Heart right ventricle (tissue), 16 donors: ENCODE results near the gene F11. TPM values are rescaled to one million over a fixed set of nuclear protein-coding genes. Genes with fewer than 3 reads are reported as not detected.

Experiments
- ATAC-seq, 8 donors: fragments of 200-7000 bp; cut with Tn5 transposase; one replicate each; pipeline ENCODE4 v1.9.1; 2020; ENCODE audit warnings: mild to moderate bottlenecking in 8 of 8, moderate library complexity in 8 of 8, moderate number of reproducible peaks in 1 of 8
- DNase-seq, 2 donors: peaks; one replicate each; pipeline ENCODE4 v3.0.0-alpha.2; 2020
- H3K27ac ChIP-seq, 10 donors: fragments of 200-600 bp; sonication (generic) in 2 of 10; one replicate each; pipeline versions ENCODE4 v1.5.0 to v1.8.0; 2020 to 2022; ENCODE audit warnings: mild to moderate bottlenecking in 3 of 10
- H3K27me3 ChIP-seq, 7 donors: fragments of 200-600 bp; one replicate each; pipeline ENCODE4 v1.8.0; 2021 to 2022; ENCODE audit warnings: mild to moderate bottlenecking in 2 of 7
- H3K36me3 ChIP-seq, 9 donors: fragments of 200-600 bp; sonication (generic) in 1 of 9; one replicate each; pipeline versions ENCODE4 v1.5.0 to v1.8.0; 2020 to 2022; ENCODE audit warnings: mild to moderate bottlenecking in 2 of 9
- H3K4me1 ChIP-seq, 9 donors: fragments of 200-600 bp; sonication (generic) in 1 of 9; one replicate each; pipeline versions ENCODE4 v1.5.0 to v1.8.0; 2020 to 2022; ENCODE audit warnings: mild to moderate bottlenecking in 4 of 9
- H3K4me3 ChIP-seq, 10 donors: fragments of 200-600 bp; sonication (generic) in 2 of 10; one replicate each; pipeline versions ENCODE4 v1.5.0 to v1.8.0; 2020 to 2022; ENCODE audit warnings: mild to moderate bottlenecking in 7 of 10, moderate library complexity in 2 of 10
- H3K9me3 ChIP-seq, 11 donors: fragments of 200-600 bp in 10 of 11; sonication (generic) in 2 of 11; one replicate each; pipeline versions ENCODE4 v1.5.0 to v1.8.0; 2013 to 2022; ENCODE audit warnings: mild to moderate bottlenecking in 2 of 11, control low read depth in 1 of 11, moderate library complexity in 1 of 11
- WGBS, 2 donors: extraction: QIAGEN DNeasy Blood & Tissue Kit; methylation state at CpG; one replicate each; pipeline ENCODE4 v1.1.7; 2013; ENCODE audit warnings: inconsistent platforms in 1 of 2; 5-methylcytosine and 5-hydroxymethylcytosine counted together
- intact Hi-C, 10 donors: fragments of 100-400 bp; cut with DNase I; formaldehyde crosslinking; loops; one replicate each; pipeline versions ENCODE4 v1.11.1 to v1.14.2; 2022
- polyA plus RNA-seq, 2 donors: library from polyadenylated mRNA; stranded (reverse); fragments of 200-250 nt; gene quantifications; one replicate each; pipeline ENCODE4 v1.2.3, GENCODE V29; 2013
- total RNA-seq, 10 donors: library from RNA; stranded (reverse); fragmentation: NEBNext Ultra II Directional in 3 of 10; extraction: Animal tissue kit (Norgen Biotek cat#: 25700) in 3 of 10; gene quantifications; one replicate each; pipeline versions ENCODE4 v1.2.1 to v1.2.4, GENCODE V29; 2021 to 2023
- TF ChIP-seq, protein P1 (sequence below), 9 donors: fragments of 200-600 bp; sonication (generic) in 2 of 9; IDR thresholded peaks; one replicate each; pipeline versions ENCODE4 v1.5.0 to v1.8.0; 2021 to 2022; ENCODE audit warnings: antibody characterized with exemption in 9 of 9, mild to moderate bottlenecking in 5 of 9, moderate library complexity in 1 of 9
- donor health status: Arrhythmogenic right ventricular cardiomyopathy.
- donor health status: ischemic (EF 13 %, LVEDD 7.1; RV severe dilation, severe dysfunction).
- donor health status: healthy with polysubstance abuse.
- donor health status: DM: no; HTN: yes; CAD: no.
- donor health status: DM: no; HTN: no; CAD: no.
- donor health status: ischemic (EF 25% LVEDD 6.9; RV normal size, moderate dysfunction).
- donor health status: ischemic (EF 25% LVEDD 5.7; RV mildly dilated, moderate dysfunction).
- donor health status: healthy.
- donor health status: DM: yes; HTN: yes; CAD: no.
- donor health status: Ischemic cardiomyopathy.
- donor health status: ischemic (EF 35%, LVEDD 5.7; RV mildly dilated, moderate dysfunction).
- donor health status: nonischemic (EF 11% LVEDD 7.7; RV severe dilation, severe dysfunction).
- donor health status: DM: yes; HTN: yes; CAD: no.
- donor health status: PGD.
- donor health status: ischemic (EF 29% LVEDD 5.4; RV normal size, mild dysfunction).
- donor health status: nonischemic (EF 23%, LVEDD 6.1; RV moderate dilation, normal function).

The F11 gene
- total and polyA plus RNA-seq, 12 donors: 0.09 to 0.37 (median 0.16) TPM; not detected in 9

DNA sequence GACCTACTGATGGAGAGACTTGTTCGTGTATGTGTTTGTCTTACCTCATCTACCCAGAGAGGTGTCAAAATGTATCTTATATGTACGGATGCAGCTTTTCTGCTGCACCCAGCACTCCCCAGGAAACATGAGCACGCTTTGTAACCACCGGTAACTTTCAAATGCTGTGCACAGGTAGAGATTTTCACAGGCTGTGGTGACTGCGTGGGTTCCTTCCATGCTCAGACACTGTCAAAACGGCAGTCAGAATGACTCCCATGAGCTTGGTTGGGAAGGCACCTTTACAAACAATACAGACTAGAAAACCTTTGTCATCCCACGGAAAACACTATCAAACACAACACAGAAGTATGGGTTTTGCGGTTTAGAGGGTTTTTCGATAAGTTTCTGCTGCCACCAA, 28.2 kb downstream of the F11 start:
- intact Hi-C loops: no loop called here
- ATAC-seq (no peak), DNase-seq (no peak)
- no peak overlapping the region for H3K4me3 ChIP-seq
- H3K27ac ChIP-seq: no peak overlapping the region
- H3K27me3 ChIP-seq: peaks cover 6 to 56% (median 28%) of the 10 kb centered on the region in 7 donors
- H3K9me3 ChIP-seq: no peaks in the 10 kb centered on the region
- 85 to 87% methylated on average over 9 of the region's 9 CpGs for WGBS, 2 donors
- H3K36me3 ChIP-seq: no peaks in the 10 kb centered on the region
- peaks cover 0 to 10% (median 0%) of the 10 kb centered on the region in 9 donors for H3K4me1 ChIP-seq
- TF ChIP-seq, protein P1, sequence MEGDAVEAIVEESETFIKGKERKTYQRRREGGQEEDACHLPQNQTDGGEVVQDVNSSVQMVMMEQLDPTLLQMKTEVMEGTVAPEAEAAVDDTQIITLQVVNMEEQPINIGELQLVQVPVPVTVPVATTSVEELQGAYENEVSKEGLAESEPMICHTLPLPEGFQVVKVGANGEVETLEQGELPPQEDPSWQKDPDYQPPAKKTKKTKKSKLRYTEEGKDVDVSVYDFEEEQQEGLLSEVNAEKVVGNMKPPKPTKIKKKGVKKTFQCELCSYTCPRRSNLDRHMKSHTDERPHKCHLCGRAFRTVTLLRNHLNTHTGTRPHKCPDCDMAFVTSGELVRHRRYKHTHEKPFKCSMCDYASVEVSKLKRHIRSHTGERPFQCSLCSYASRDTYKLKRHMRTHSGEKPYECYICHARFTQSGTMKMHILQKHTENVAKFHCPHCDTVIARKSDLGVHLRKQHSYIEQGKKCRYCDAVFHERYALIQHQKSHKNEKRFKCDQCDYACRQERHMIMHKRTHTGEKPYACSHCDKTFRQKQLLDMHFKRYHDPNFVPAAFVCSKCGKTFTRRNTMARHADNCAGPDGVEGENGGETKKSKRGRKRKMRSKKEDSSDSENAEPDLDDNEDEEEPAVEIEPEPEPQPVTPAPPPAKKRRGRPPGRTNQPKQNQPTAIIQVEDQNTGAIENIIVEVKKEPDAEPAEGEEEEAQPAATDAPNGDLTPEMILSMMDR (IDR thresholded peaks at IDR 0.05): no peak

DNA sequence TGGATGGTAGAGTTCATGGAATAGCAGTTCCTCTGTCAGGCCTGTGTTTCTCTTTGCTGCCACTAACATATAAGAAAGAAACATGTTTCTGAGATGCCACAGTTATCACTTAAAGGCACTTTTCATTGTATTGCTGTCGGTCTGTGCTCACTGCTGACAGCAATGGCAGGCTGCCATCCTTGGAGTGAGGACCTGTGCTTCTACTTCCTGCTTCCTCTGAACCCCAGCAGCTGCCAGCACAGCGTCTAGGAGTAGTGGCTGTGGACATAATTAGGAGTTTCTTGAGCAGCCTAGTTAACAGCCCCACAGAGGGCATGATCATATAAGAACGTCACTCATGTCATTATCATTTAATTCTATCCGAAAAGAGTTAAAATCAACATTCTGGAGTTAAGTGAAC, 30.5 kb downstream of the F11 start:
- H3K4me1 ChIP-seq: peaks cover 0 to 10% (median 0%) of the 10 kb centered on the region in 9 donors
- ATAC-seq: no peak
- TF ChIP-seq, protein P1 (IDR thresholded peaks at IDR 0.05): no peak
- 33 to 38% methylated on average over 4 of the region's 4 CpGs for WGBS, 2 donors
- peaks cover 6 to 75% (median 44%) of the 10 kb centered on the region in 7 donors for H3K27me3 ChIP-seq
- intact Hi-C loops: loop anchor here in 8 of 10 donors (2.0 to 5.0 kb wide), 4 partner anchors 176 to 292 kb away; no protein-coding TSS in a partner anchor
- no peak overlapping the region for H3K27ac ChIP-seq
- no peak overlapping the region for H3K4me3 ChIP-seq
- H3K9me3 ChIP-seq: no peaks in the 10 kb centered on the region
- DNase-seq: no peak
- H3K36me3 ChIP-seq: no peaks in the 10 kb centered on the region

DNA sequence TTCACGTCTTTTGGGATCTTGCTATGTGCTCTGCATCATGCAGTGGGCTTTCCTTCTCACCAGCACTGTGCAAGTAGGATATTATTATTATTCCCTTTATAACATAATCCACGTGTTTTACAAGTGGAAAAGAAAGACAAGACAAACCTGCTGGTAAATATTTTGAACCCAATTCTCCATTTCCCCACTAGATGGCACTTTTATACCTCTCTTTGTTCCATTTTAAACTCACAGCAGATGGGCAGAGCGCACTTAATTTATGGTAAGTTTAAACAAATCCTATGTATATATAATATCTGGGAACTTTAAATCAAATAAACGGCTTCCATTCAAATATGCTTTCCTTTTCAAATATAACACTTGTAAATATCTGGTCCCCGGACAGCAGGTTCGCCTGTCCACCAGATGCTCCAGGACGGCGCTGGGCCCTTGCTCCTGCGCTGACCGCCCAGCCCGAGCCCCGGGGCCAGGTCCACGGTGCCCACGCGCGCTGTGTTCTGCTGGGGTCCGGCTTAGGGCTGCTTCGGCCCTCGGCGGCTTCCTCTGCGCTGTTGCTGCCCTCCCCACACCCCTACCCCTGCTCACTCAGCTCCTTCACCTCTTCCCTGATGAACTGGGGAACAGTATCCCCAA, 31.1 kb downstream of the F11 start:
- Histone ChIP-seq H3K27me3 (peaks cover 6 to 82% (median 47%) of the 10 kb centered on the region in 7 donors), H3K36me3 (no peaks in the 10 kb centered on the region), H3K27ac (no peak overlapping the region), H3K4me1 (peaks cover 0 to 10% (median 0%) of the 10 kb centered on the region in 9 donors), H3K4me3 (no peak overlapping the region), H3K9me3 (no peaks in the 10 kb centered on the region)
- ATAC-seq (no peak), DNase-seq (no peak)
- TF ChIP-seq, protein P1 (IDR thresholded peaks at IDR 0.05): peak; percentile 42 to 75 (median 65)
- intact Hi-C loops: loop anchor here in 9 of 10 donors (1.0 to 5.0 kb wide), 5 partner anchors 175 to 292 kb away; no protein-coding TSS in a partner anchor
- whole genome bisulfite sequencing, 2 donors: 60 to 63% methylated on average over 21 of the region's 21 CpGs

DNA sequence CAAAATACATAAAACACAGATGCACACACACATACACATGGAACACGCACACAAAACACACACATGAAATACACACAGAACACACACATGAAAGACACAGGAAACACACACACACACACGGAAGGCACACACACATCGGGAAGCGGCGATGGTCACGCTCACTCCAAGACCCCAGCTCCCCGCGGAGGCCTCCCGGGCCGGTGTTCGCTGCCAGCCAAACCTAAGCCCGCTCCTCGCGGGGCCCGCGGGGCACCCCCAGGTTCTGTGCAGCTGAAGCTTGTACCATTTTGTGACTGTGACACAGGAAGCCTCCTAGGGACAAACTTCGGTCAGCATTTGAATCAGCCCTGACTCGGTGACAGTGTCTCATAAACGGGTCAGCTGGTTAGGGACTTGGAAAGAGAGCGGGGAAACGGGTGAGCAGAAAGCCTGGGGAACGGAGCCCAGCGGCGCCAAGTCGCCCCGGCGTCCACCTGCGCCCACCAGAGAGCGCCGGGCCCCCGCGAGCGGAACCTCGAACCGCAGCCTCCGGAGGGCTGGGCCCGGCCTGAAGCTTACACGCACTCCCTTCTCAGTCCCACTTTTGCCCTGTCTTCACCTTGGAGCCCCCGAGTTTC, 32.1 kb downstream of the F11 start:
- Histone ChIP-seq H3K4me3 (no peak overlapping the region), H3K9me3 (no peaks in the 10 kb centered on the region), H3K27me3 (peaks cover 6 to 92% (median 48%) of the 10 kb centered on the region in 7 donors), H3K4me1 (peaks cover 0 to 10% (median 0%) of the 10 kb centered on the region in 9 donors), H3K36me3 (no peaks in the 10 kb centered on the region), H3K27ac (no peak overlapping the region)
- intact Hi-C loops: loop anchor here in 6 of 10 donors (2.0 to 5.0 kb wide), 3 partner anchors 174 to 289 kb away; no protein-coding TSS in a partner anchor
- DNase-seq (no peak), ATAC-seq (no peak)
- 25 to 27% methylated on average over 39 of the region's 39 CpGs for WGBS, 2 donors
- TF ChIP-seq, protein P1 (IDR thresholded peaks at IDR 0.05): no peak
